ENCODE data around the gene HOXA6. TPM values are rescaled to one million over a fixed set of nuclear protein-coding genes. Genes with fewer than 3 reads are reported as not detected.

The HOXA6 gene
- polyA plus RNA-seq (2011; rRNA removed) (0.78 and 0.90 TPM in 2 replicates), polyA plus RNA-seq (2017; fragmentation: RNase III; extraction: RNeasy Plus Mini Kit Qiagen cat#74134 plus additional on column Dnase treatment) (1.6 to 2.2 TPM (median 2.1 TPM) in 3 replicates), polyA minus RNA-seq (2011; rRNA and poly(A)+ RNA removed) (0.58 and 2.0 TPM in 2 replicates)
- polyA plus RNA-seq (2012; cell fraction: cytosol; rRNA removed) = 1.9 and 2.0 TPM in 2 replicates
- polyA plus RNA-seq (2012; cell fraction: nucleus; rRNA removed) = 2.5 and 3.2 TPM in 2 replicates

DNA sequence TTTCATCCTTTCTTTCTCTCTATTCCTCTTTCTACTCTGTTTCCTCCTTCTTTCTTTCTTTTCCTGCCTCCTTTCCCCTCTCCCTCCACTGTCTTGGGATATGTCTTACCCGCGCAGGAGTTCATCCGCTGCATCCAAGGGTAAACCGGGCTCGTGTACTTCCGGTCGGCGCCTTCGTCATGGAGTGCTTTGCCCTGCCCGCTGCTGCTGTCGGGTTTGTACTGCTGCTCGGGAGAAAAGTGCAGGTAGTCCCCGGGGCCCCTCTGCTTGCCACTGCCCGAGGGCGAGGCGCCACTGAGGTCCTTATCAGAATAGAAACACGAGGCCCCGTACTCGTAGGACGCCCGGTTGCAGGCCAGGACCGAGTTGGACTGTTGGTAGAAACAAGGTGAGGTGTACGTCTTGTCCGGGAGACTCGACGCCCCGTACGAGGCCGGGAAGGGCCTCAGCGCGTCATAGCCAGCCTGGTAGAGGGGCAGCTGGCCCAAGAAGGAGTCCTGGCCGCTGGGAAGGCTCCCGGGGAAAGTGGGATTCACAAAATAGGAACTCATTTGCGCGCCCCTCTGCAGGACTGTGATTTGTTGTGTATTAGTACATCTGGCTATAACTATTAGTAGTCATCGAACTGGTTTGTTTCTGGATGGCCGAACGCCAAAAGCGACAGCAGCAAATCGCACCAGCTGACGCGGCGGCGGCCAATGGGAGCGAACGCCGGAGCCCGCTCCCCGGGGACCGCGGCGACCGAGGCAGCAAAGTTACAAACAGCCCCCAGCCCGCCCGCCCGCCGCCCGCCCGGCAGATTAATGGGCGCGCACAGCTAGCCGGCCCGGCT is at the start of gene HOXA6:
Gene HOXA6, minus strand, starts transcription at position 576 of the 832 bp plus-strand sequence. Its CDS starts 25 bp downstream, at position 551.
- no peak for TF ChIP-seq EHMT2 (IDR thresholded peaks at IDR 0.05; ENCODE audit: low read depth)
- TF ChIP-seq, protein P1, sequence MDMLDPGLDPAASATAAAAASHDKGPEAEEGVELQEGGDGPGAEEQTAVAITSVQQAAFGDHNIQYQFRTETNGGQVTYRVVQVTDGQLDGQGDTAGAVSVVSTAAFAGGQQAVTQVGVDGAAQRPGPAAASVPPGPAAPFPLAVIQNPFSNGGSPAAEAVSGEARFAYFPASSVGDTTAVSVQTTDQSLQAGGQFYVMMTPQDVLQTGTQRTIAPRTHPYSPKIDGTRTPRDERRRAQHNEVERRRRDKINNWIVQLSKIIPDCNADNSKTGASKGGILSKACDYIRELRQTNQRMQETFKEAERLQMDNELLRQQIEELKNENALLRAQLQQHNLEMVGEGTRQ (IDR thresholded peaks at IDR 0.05) = no peak
- TF ChIP-seq RCOR1 (IDR thresholded peaks at IDR 0.05; ENCODE audit: low read depth, low read length) = no peak
- no peak for TF ChIP-seq EP300 (IDR thresholded peaks at IDR 0.05)
- no peak for TF ChIP-seq KDM5A (IDR thresholded peaks at IDR 0.05)
- TF ChIP-seq, protein P2, sequence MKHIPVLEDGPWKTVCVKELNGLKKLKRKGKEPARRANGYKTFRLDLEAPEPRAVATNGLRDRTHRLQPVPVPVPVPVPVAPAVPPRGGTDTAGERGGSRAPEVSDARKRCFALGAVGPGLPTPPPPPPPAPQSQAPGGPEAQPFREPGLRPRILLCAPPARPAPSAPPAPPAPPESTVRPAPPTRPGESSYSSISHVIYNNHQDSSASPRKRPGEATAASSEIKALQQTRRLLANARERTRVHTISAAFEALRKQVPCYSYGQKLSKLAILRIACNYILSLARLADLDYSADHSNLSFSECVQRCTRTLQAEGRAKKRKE (CRISPR knock-in tag; IDR thresholded peaks at IDR 0.05; ENCODE audit: low read depth) = no peak
- TF ChIP-seq ZNF302 (CRISPR knock-in tag; IDR thresholded peaks at IDR 0.05) = no peak
- no peak for TF ChIP-seq NFE2L2 (conservative IDR thresholded peaks at IDR 0.05; ENCODE audit: low read length)
- no peak for TF ChIP-seq HOXB13 (CRISPR knock-in tag; IDR thresholded peaks at IDR 0.05; ENCODE audit: low read depth)
- no peak for TF ChIP-seq POLR2AphosphoS2 (conservative IDR thresholded peaks at IDR 0.05; ENCODE audit: low read length)
- TF ChIP-seq TP53 (CRISPR knock-in tag; IDR thresholded peaks at IDR 0.05) = no peak
- no peak for TF ChIP-seq FOSB (CRISPR knock-in tag; IDR thresholded peaks at IDR 0.05)
- TF ChIP-seq, protein P3, sequence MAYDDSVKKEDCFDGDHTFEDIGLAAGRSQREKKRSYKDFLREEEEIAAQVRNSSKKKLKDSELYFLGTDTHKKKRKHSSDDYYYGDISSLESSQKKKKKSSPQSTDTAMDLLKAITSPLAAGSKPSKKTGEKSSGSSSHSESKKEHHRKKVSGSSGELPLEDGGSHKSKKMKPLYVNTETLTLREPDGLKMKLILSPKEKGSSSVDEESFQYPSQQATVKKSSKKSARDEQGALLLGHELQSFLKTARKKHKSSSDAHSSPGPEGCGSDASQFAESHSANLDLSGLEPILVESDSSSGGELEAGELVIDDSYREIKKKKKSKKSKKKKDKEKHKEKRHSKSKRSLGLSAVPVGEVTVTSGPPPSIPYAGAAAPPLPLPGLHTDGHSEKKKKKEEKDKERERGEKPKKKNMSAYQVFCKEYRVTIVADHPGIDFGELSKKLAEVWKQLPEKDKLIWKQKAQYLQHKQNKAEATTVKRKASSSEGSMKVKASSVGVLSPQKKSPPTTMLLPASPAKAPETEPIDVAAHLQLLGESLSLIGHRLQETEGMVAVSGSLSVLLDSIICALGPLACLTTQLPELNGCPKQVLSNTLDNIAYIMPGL (CRISPR knock-in tag; IDR thresholded peaks at IDR 0.05; ENCODE audit: borderline replicate concordance) = no peak
- no peak for TF ChIP-seq RARB (CRISPR knock-in tag; IDR thresholded peaks at IDR 0.05)
- TF ChIP-seq RFX5 (IDR thresholded peaks at IDR 0.05) = no peak
- TF ChIP-seq RNF2 (IDR thresholded peaks at IDR 0.05; ENCODE audit: borderline replicate concordance, low read depth) = no peak
- ATAC-seq (no peak), DNase-seq (ENCODE audit: low read depth in 1 of 2, low spot score in 1 of 2) (no peak), FAIRE-seq (no peak)
- CTCF ChIA-PET = interaction anchor here (0.8 to 11.1 kb wide), 7 partner anchors 11 to 778 kb away, joined by 3 to 160 read pairs (median 31); partner anchors contain the start of gene HOXA9
- H3K27ac ChIP-seq = peak within 1 kb of the TSS in 1 of 2 experiments; percentile 52; a peak in 1 of 6 replicates
- peak within 1 kb of the TSS; percentile 90; the same call in 1 of the 3 replicates for H3K4me2 ChIP-seq
- peaks cover 16% of the 10 kb centered on the region for H3K4me1 ChIP-seq
- POLR2A ChIA-PET = no interaction called here
- no peaks in the 10 kb centered on the region for H3K9me3 ChIP-seq
- H3K4me3 ChIP-seq = no peak within 1 kb of the TSS
- 95% methylated on average over 57 of the region's 63 CpGs for WGBS (ENCODE audit: missing lambda C conversion rate)

DNA sequence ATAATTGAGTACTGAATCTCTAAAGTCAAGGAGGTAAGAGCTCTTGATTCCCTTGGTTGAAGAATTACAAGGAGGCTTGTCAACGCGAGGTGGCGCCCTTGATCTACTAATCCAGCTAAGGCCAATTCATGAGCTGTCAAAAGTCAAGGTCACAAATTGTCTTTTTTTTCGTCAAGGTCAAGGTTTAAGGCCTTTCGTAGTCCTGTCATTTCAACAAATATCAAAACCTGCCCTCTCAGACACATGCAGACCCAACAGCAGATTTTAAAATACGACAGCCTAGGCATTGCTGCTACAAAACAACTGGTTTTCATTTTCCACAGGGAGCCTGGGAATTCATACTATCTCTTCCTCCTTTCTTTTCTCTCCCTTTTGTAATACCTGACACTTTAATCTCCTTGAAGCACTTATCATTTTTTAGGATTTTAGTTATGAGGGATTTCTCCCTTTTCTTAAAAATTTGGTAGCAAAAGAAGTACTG is 48.8 kb upstream of the HOXA6 start:
- TF ChIP-seq SMC3 (IDR thresholded peaks at IDR 0.05) (peak; percentile 89), EHMT2 (IDR thresholded peaks at IDR 0.05; ENCODE audit: low read depth) (no peak), ESRRA (IDR thresholded peaks at IDR 0.05; ENCODE audit: borderline replicate concordance, low read length) (peak; percentile 96), RAD21 (conservative IDR thresholded peaks at IDR 0.05 in 1 of 2, IDR thresholded peaks at IDR 0.05 in 1 of 2) (peak; percentile 97 to 98), CHD4 (IDR thresholded peaks at IDR 0.05; ENCODE audit: borderline replicate concordance) (no peak)
- TF ChIP-seq, protein P4, sequence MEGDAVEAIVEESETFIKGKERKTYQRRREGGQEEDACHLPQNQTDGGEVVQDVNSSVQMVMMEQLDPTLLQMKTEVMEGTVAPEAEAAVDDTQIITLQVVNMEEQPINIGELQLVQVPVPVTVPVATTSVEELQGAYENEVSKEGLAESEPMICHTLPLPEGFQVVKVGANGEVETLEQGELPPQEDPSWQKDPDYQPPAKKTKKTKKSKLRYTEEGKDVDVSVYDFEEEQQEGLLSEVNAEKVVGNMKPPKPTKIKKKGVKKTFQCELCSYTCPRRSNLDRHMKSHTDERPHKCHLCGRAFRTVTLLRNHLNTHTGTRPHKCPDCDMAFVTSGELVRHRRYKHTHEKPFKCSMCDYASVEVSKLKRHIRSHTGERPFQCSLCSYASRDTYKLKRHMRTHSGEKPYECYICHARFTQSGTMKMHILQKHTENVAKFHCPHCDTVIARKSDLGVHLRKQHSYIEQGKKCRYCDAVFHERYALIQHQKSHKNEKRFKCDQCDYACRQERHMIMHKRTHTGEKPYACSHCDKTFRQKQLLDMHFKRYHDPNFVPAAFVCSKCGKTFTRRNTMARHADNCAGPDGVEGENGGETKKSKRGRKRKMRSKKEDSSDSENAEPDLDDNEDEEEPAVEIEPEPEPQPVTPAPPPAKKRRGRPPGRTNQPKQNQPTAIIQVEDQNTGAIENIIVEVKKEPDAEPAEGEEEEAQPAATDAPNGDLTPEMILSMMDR (IDR thresholded peaks at IDR 0.05) = peak; percentile 96
- 5% methylated on average over 6 of the region's 6 CpGs for WGBS (ENCODE audit: missing lambda C conversion rate)
- Histone ChIP-seq H3K27ac (no peak overlapping the region), H3K4me1 (peaks cover 15% of the 10 kb centered on the region), H3K4me3 (no peak overlapping the region), H3K4me2 (peak overlapping the region; percentile 36; the same call in 2 of the 3 replicates), H3K9me3 (no peaks in the 10 kb centered on the region)
- CTCF ChIA-PET = interaction anchor here (0.5 to 4.8 kb wide), 54 partner anchors 10 to 900 kb away, joined by 3 to 58 read pairs (median 4); partner anchors contain the start of genes HIBADH, HOXA11 and TAX1BP1
- peak; percentile 58 to 79 for DNase-seq (ENCODE audit: low read depth in 1 of 2, low spot score in 1 of 2)
- POLR2A ChIA-PET = interaction anchor here (1.1 kb wide), 1 partner anchor 725 kb away, joined by 6 read pairs; no protein-coding TSS in a partner anchor
- no peak for ATAC-seq
- peak; percentile 59 for FAIRE-seq
